Ascending aorta (tissue), 2 donors: Measurements from ENCODE around the gene LRRC7. TPM values are rescaled to one million over a fixed set of nuclear protein-coding genes. Genes with fewer than 3 reads are reported as not detected.
"Not testable (repeated sequence)": the region's sequence is repeated elsewhere in the genome, so short reads cannot be mapped to it uniquely, and the experiment has no call there.

Experiments
- DNase-seq, 2 donors: peaks; one replicate each; pipeline ENCODE4 v3.0.0-alpha.2; 2019; ENCODE audit warnings: low spot score in 2 of 2
- H3K27ac ChIP-seq, 2 donors: fragments of 200-600 bp; sonication (generic); one replicate each; pipeline ENCODE4 v1.5.1; 2016 to 2017; ENCODE audit warnings: mild to moderate bottlenecking in 1 of 2
- H3K27me3 ChIP-seq: fragments of 200-600 bp; sonication (generic); one replicate; pipeline ENCODE4 v1.5.1; 2017
- H3K36me3 ChIP-seq, 2 donors: fragments of 200-600 bp; sonication (generic); one replicate each; pipeline ENCODE4 v1.5.1; 2016
- H3K4me1 ChIP-seq, 2 donors: fragments of 200-600 bp; sonication (generic); one replicate each; pipeline ENCODE4 v1.5.1; 2016 to 2017; ENCODE audit warnings: mild to moderate bottlenecking in 1 of 2
- H3K4me3 ChIP-seq, 2 donors: fragments of 200-600 bp; sonication (generic); one replicate each; pipeline ENCODE4 v1.5.1; 2016 to 2017; ENCODE audit warnings: mild to moderate bottlenecking in 1 of 2
- H3K9me3 ChIP-seq, 2 donors: fragments of 200-600 bp; sonication (generic); one replicate each; pipeline ENCODE4 v1.5.1; 2016
- CTCF ChIP-seq, 3 experiments: fragments of 200-600 bp in 2 of 3; fragments of 450-650 bp in 1 of 3; sonication (generic) in 2 of 3; IDR thresholded peaks; one replicate each; pipeline ENCODE4 v1.5.1; 2016 to 2019; ENCODE audit warnings: antibody characterized with exemption in 3 of 3, mild to moderate bottlenecking in 1 of 3, moderate library complexity in 1 of 3
- intact Hi-C: fragments of 100-400 bp; cut with DNase I; formaldehyde crosslinking; loops from one replicate; pipeline ENCODE4 v1.15.1; 2023
- total RNA-seq: library from RNA; depleted of rRNA; stranded (reverse); fragments of >200 nt; gene quantifications from one replicate; pipeline ENCODE4 v1.1.0, GENCODE V29; 2016

The LRRC7 gene
- total RNA-seq, 1 donor from 2014 or later, result not detected

DNA sequence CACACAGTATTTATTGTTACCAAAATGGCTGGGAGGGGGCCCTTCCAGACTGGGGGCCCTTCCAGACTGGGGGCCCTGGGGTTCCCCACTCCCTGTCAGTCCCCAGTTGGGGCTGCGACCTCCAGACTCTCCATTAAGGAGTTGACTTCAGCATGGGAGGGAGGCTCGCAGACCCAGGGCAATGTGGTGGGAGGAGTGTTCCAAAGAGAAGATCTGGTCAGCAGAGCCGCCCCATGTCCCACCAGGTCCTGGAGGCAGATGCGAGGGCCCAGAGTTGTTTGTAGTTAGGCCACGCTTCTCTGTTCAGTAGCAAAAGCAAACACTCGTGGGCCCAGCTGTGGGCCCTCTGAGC, 352.2 kb downstream of the LRRC7 start:
- TF ChIP-seq CTCF (IDR thresholded peaks at IDR 0.05), result no peak
- intact Hi-C loops, result no loop called here
- Histone ChIP-seq H3K27ac (no peak overlapping the region), H3K27me3 (no peaks in the 10 kb centered on the region), H3K9me3 (no peaks in the 10 kb centered on the region), H3K4me1 (peaks cover 0 to 2% of the 10 kb centered on the region in 2 donors), H3K4me3 (no peak overlapping the region), H3K36me3 (no peaks in the 10 kb centered on the region)
- no peak for DNase-seq

DNA sequence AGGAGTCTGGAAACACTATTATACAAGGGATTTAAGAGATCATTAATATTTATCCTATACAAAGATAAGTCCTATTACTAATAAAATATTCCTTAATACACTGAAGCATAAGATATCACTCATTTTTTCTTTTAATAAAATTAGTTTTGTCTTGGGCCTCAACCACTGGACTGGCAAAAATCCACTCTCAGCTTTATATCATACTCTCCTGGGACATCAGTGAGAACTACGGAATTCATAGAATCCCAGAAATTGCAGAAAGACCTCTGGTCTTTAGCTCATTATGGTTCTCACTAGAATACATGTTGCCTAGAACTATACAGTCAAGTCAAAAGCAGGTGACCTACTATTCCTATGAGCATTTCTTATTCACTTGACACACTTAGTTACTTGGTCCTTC, 352.7 kb downstream of the LRRC7 start:
- no peak for TF ChIP-seq CTCF (IDR thresholded peaks at IDR 0.05)
- no peaks in the 10 kb centered on the region for H3K9me3 ChIP-seq
- DNase-seq, result no peak
- H3K27ac ChIP-seq, result no peak overlapping the region
- H3K4me1 ChIP-seq, result no peaks in the 10 kb centered on the region
- H3K36me3 ChIP-seq, result no peaks in the 10 kb centered on the region
- intact Hi-C loops, result no loop called here
- no peak overlapping the region for H3K4me3 ChIP-seq
- no peaks in the 10 kb centered on the region for H3K27me3 ChIP-seq

DNA sequence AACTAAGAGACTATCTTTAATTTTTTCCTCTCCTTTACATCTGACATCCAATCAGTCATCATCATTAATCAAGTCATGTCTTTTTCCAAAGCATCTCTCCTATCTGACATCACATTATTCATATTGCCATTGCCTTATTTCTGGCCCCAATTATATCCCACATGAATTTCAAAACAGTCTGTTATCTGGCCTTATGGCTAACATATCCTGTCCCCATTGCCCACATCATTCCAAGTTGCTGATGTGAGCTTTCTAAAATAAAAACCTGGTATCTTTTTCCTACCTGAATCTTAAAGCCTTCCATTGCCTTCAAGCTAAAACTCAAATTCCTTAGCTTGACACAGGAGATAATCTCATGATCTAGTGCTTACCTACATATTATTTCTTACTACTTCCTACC, 353.8 kb downstream of the LRRC7 start:
- Histone ChIP-seq H3K9me3 (no peaks in the 10 kb centered on the region), H3K27me3 (no peaks in the 10 kb centered on the region), H3K27ac (no peak overlapping the region), H3K36me3 (no peaks in the 10 kb centered on the region), H3K4me3 (no peak overlapping the region), H3K4me1 (no peaks in the 10 kb centered on the region)
- intact Hi-C loops, result no loop called here
- DNase-seq, result no peak
- TF ChIP-seq CTCF (IDR thresholded peaks at IDR 0.05), result no peak

- H3K9me3 ChIP-seq, H3K27ac ChIP-seq, H3K4me3 ChIP-seq, H3K4me1 ChIP-seq, H3K36me3 ChIP-seq, intact Hi-C loops, DNase-seq, H3K27me3 ChIP-seq: not testable (repeated sequence)
These were observed 360.5 kb downstream of the LRRC7 start for GRCh38 chr1:69928234-69928633.

DNA sequence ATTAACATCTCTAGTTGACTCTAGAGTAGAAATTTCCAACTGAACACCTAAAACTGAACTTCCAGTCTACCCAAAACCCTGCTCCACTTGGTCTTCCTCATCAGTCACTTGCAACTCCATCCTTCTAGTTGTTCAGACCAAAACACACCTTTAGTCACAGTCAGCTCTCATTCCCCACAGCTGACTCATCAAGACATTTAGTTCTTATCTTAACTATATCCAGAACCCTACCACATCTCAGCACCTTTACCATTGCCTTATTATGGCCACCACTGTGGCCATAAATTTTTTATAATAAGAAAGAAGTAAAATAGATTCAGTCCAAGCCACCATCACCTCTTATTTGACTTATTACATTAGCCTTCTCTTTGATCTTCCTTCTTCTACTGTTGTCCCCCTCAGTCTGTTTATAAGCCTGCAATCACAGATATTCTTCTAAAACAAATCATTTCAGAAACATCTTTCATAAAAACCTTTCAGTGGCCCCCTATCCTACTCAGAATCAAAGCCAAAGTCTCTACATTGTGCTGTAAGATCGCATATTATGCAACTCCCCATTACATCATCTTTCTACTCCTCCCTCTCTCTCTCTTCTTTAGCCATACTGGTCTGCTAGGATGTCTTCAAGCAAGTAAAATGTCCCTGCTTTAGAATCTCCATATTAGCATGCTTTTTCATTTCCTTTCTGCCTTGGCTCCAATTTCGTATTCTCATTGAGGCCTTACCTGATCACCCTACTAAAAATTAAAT, 361.8 kb downstream of the LRRC7 start:
- TF ChIP-seq CTCF (IDR thresholded peaks at IDR 0.05), result no peak
- Histone ChIP-seq H3K4me1 (no peaks in the 10 kb centered on the region), H3K27ac (no peak overlapping the region), H3K27me3 (no peaks in the 10 kb centered on the region), H3K4me3 (no peak overlapping the region), H3K9me3 (no peaks in the 10 kb centered on the region), H3K36me3 (no peaks in the 10 kb centered on the region)
- DNase-seq, result no peak
- intact Hi-C loops, result no loop called here

DNA sequence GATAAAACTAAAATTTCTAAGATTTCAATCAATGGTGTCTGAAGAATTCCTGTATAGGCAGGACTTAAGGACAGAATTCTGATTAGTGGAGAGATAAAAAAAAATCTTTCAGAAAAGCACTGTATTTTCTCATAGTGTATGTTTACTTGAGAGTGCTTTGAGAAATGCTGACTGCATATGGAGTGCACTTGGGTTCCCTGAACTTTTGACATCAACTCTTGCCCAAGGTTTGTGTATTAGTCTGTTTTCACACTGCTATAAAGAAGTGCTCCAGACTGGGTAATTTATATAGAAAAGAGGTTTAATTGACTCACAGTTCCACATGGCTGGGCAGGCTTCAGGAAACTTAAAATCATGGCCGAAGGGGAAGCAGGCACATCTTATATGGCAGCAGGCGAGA, 362.7 kb downstream of the LRRC7 start:
- Histone ChIP-seq H3K36me3 (no peaks in the 10 kb centered on the region), H3K27ac (no peak overlapping the region), H3K27me3 (no peaks in the 10 kb centered on the region), H3K4me1 (no peaks in the 10 kb centered on the region), H3K9me3 (no peaks in the 10 kb centered on the region), H3K4me3 (no peak overlapping the region)
- intact Hi-C loops, result no loop called here
- DNase-seq, result no peak
- TF ChIP-seq CTCF (IDR thresholded peaks at IDR 0.05), result no peak
